Hepatocyte (in vitro differentiated cells): ENCODE data around the gene TRIM44. TPM values are rescaled to one million over a fixed set of nuclear protein-coding genes. Genes with fewer than 3 reads are reported as not detected.

Experiments used
- polyA plus RNA-seq: library from polyadenylated mRNA; unstranded; fragments of >200 nt; fragmentation: Nextera tagmentation; extraction: Ambion mirVana; gene quantifications from 2 replicates; pipeline ENCODE4 v1.2.1, GENCODE V29; 2016
- total RNA-seq: library from RNA; depleted of rRNA; stranded (reverse); fragments of >200 nt; gene quantifications from 2 replicates; pipeline ENCODE4 v1.2.3, GENCODE V29; 2014

TRIM44 gene
- total and polyA plus RNA-seq, 2 experiments from 2014 or later, result 20.8 to 43.2 TPM

Other genes starting within 250 kb of the TRIM44 start
- gene SLC1A2, start 243.2 kb upstream of the TRIM44 start, total RNA-seq, result 0.84 and 2.9 TPM in 2 replicates
- gene SLC1A2, start 243.2 kb upstream of the TRIM44 start, polyA plus RNA-seq, result 0.59 TPM in 1 of 2 replicates, not detected in the other
- gene PAMR1, start 137.2 kb upstream of the TRIM44 start, total RNA-seq, result 24.8 and 31.1 TPM in 2 replicates
- 26.3 and 35.2 TPM in 2 replicates for gene PAMR1, start 137.2 kb upstream of the TRIM44 start, polyA plus RNA-seq
- gene FJX1, start 44.3 kb upstream of the TRIM44 start, total RNA-seq, result 12.4 and 13.5 TPM in 2 replicates
- gene FJX1, start 44.3 kb upstream of the TRIM44 start, polyA plus RNA-seq, result 29.0 and 34.8 TPM in 2 replicates